Measurements from ENCODE around the gene GPT2.
"Not testable (repeated sequence)": the region's sequence is repeated elsewhere in the genome, so short reads cannot be mapped to it uniquely, and the experiment has no call there.

Gene GPT2

DNA sequence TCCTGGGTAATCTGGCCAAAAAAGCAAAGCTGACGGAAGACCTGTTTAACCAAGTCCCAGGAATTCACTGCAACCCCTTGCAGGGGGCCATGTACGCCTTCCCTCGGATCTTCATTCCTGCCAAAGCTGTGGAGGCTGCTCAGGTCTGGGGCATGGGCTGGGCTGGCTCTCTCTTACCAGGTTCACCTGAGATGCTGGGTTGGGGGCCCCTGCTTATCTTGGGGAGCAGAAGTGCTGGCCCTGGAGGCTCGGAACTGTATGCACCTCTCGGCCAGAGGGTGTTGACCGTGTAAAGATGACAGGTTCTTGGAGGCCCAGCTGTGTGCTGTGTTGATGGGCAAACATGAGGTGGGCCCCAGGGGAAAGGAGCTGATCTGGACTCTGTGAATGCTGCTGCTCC, 40.2 kb downstream of the GPT2 start:
- DNase-seq: no peak

DNA sequence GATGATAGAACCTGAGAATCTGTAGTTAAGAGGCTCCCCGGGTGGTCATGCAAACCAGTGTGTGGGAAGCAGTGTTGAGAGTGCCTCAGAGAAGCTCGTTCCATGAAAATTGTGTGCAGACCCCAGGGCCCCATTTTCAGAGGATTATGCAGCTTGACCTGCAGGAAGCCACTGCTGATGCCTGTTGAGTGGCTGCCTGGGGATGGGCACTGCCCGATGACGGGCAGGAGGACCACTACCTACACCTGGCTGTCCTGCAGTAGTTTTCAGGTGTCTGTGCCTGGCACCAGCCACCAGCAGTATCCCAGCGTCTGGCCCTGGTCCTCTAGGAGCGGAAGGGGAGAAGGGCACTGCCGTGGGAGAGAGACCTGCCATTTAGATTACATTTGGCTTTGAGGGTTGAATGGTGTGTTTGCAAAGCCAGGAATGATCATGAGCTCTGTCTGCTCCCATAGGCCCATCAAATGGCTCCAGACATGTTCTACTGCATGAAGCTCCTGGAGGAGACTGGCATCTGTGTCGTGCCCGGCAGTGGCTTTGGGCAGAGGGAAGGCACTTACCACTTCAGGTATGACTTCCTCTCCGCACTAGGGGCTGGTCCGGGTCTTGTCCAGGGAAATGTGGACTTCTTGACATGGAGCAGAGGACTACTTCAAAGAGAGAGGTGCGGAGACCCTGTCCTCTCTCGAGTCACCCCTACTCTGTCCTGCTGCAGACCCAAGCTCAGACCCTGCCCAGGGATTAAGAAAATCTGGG, 42.5 kb downstream of the GPT2 start:
- no peak for DNase-seq

DNA sequence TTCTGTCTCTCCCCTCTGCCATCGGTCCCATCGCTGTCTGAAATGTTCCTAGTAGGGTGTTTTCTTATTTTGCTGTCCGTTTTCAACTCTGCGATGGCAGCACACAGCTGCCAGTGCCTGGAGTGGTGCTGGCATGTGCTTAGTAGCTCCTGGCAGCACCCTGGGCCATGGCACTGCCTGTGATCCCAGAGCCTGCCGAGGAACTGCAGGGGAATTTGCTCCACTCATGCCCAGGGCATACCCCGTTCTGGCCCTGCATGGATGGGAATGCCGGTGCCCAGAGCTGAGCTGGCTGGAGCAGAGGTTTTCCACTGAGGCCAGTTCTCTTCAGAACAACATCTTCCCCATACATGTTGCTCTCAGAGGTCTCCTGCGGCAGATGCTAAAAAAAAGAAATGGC, 43.1 kb downstream of the GPT2 start:
- no peak for DNase-seq

DNA sequence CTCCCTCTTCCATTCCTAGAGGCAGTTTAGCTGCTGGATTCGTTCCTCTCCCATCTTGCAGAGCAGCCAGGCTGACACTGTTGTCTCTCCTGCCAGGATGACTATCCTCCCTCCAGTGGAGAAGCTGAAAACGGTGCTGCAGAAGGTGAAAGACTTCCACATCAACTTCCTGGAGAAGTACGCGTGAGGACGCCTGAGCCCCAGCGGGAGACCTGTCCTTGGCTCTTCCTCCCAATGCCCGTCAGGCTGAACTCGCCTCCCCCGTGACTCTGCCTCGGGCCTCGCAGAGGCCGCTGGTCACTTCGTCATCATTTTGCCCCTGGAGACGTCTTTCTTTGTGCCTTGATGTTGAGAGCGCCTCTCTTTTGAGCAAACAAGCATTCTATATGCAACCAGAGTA, 44.6 kb downstream of the GPT2 start:
- no peak for DNase-seq

DNA sequence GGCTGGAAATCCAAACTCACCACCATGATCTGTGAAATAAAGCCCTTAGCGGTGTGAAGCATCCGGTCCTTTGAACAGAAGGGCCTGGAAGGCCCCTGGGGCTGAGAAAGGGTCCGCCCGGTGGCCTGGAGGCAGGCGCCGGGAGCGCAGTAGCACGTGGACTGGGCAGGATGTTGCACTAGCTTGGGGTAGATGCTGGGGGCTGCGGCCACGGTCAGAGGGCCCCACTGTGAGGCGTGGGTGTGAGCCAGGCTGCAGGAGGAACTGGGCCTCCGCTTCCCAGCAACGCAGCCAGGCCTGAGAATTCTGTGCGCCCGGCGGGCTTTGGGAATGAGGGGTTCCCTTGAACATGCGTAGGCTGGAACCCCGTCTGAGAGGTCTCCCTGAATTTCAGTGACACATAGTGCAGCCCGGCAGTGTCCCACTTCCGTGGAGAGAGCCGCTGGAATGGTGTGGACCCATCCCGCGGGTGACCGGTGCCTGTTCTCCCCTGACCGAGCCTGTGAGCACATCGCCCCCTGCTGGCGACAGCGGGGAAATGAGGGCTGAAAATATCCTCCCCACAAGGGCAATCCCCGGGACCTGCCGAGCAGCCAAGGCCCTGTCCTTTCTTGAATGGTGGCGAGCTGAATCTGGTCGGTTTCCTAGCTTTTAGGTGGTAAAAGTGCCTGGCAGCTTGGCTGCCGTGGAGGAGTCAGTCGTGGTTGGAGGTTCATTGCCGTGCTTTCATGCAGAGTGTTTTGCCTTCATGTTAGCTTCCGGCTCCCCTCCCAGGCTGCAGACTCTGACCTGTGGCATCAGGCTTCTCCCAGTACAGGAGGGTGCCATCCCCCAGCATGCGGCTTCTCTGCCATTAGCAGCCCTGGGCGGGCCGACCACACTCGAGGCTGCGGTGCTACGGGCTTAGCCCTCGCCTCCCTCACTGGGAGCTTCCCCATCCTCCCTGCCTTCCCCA, 45.5 kb downstream of the GPT2 start:
- peak; percentile 12 to 61 (median 34) for DNase-seq

DNA sequence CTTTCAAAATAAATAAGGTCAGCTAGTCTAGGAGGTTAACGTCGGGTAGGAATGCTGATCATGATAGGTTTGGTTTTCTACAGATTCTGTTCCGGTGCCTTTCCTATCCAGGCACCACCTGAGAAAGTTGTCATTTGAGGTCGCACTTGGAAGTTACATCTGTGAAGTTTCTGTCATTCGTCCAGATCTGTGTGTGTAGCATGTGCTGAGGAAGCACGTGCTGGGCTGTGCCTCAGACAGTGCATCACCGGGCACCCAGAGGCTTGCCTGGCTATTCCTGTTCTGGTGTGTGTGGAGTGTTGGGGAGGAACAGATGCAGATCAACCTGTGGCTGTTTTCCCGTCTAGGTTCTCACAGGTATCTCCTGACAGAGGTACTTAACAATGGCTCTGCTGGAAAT, 46.7 kb downstream of the GPT2 start:
- DNase-seq: no peak

DNA sequence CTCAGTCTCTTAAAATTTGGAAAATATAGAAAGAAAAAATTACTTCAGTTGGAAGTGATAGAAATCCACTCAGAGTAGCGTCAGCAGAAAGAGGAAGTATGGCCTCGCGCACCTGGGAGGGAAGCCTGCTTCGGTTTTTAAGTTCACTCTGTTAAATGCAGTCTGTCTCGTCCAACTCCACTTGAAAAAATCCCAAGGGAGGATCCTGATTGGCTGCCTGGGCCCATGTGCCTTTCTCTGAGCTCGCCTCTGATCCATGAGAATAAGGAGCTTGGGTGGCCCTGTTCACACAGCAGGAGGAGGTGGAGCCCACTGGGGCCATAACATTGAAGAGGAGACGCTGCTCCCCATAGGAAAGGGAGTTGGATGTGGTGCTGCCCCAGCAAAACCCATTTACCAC, 48.6 kb downstream of the GPT2 start:
- no peak for DNase-seq

DNA sequence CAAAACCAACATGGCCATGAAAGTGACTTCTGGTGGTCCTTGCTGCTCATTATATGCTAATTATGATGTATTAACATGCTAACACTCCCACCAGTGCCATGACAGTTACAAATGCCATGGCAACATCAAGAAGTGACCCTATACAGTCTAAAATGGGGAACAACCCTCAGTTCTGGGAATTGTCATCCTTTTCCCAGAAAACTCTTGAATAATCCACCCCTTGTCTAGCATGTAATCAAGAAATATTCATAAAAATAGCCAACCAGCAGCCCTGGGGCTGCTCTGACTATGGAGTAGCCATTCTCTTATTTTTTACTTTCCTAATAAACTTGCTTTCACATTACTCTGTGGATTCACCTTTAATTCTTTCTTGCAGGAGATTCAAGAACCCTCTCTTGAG, 53.4 kb downstream of the GPT2 start:
- DNase-seq: no peak

DNA sequence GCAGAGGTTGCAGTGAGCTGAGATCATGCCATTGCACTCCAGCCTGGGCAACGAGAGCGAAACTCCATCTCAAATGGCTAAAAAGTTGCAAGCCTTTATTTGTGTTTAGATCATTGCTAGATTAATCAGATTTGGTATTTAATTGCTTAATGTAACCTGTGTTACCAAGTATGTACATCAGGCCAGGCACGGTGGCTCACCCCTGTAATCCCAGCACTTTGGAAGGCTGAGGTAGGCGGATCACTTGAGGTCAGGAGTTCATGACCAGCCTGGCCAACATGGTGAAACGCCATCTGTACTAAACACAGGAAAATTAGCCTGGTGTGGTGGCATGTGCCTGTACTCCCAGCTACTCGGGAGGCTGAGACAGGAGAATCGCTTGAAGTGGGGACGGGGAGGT, 60.6 kb downstream of the GPT2 start:
- not testable (repeated sequence) for DNase-seq

DNA sequence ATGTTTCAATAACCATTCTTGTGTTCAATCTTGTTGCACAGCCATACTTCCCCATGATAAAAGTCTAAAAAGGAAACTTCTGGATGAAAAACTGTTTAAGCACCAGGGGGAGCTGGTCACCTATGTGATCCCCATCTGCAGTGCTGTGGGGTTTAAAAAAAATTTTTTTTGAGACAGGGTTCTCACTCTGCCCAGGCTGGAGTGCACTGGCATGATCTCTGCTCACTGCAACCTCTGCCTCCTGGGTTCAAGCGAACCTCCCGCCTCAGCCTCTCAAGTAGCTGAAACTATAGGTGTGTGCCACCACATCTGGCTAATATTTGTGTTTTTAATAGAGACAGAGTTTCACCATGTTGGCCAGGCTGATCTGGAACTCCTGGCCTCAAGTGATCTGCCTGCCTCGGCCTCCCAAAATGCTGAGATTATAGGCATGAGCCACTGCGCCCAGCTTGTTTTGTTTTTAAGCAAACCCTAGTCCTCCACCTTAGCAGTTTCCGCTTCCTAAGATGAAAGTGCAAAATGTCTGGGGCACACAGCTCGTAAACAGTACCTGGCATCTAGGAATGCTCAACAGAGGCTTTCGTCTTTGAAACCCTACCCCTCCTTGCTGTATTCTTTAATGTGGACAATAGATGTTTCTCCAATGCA, 63.9 kb downstream of the GPT2 start:
- DNase-seq: peak in 1 of 4 experiments; percentile 2

DNA sequence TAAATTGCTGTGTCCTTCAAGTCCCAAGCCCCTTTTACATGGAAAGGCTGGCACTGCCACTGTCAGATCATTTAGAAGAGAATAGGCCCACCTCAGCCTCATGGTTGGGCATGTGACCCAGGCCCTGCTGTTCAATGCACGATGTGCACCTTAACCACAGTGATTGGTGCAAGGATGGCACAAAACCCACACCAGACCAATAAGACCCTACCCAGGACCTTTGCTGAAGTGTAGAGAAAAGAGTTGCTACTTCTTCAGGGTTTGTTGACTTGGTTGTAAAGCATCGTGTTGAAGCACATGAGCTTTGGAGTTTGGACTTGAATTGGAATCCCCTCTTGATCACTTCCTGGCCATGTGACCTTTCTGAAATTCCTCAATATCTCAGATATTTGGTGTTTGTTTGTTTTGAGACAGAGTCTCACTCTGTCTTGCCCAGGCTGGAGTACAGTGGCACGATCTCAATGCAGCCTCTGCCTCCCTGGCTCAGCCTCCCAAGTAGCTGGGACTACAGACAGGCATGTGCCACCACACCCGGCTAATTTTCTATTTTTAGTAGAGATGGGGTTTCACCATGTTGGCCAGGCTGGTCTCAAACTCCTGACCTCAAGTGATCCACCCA, 64.5 kb downstream of the GPT2 start:
- DNase-seq: no peak

DNA sequence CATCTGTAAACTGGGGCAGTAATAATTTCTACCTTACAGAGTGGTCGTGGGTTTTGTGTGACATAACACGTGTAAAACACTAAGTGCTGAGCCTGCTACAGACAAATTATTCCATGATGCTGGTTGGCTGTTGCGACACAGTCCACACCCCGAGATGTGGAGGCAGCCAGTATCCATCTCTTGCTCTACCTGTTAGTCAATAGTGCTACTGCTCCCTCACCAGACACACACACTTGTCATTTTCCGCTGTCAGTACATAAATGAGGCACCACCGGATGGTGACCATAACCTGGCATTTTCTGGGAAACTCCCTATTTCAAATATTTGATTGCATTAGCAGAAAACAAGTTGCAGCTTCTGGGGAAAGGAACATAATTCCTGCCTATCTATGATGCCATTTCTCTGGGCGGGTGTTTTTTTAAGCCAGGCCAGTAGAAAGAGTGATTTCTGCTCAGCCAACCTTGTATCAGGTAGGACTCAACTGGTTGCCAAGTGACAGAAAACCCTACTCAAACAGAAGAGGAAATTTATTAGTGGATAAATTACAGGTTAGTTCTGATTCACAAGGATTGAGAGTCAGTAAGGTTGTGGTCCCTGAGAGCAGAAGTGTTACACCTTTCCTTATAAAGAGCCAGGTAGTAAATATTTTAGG, 65.2 kb downstream of the GPT2 start:
- peak in 1 of 4 experiments; percentile 2 for DNase-seq

DNA sequence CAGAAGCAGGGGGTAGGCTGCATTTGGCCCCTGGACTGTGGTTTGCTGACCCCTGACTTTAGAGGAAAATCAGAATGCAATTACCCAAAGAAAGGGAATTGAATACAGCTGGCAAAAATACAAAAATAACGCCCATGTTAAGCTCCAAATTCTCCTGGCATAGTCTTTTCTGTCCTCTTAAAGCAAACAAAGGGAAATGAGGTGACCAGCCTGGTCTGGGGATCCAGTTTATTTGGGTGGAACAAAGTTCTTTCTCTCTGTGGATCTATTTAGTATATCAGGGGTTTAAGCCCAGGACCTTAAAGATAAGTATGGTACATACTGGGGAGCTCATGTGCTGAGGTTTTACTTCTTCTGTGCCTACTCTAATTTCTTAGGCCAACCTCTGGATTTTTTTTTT, 65.8 kb downstream of the GPT2 start:
- no peak for DNase-seq

DNA sequence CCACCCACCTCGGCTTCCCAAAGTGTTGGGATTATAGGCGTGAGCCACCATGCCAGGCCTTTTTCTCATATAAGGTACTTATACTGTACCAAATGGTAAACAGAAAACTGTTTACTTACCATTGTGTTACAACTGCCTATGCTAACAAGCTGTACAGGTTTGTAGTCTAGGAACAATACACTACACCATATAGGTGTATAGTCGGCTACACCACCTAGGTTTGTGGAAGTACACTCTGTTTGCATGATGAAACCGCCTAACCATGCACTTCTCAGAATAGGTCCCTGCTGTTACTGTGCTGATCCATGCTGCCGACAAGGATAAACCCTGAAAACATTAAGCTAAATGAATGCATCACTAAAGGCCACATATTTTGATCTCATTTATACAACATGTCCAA, 70.4 kb downstream of the GPT2 start:
- DNase-seq: no peak

DNA sequence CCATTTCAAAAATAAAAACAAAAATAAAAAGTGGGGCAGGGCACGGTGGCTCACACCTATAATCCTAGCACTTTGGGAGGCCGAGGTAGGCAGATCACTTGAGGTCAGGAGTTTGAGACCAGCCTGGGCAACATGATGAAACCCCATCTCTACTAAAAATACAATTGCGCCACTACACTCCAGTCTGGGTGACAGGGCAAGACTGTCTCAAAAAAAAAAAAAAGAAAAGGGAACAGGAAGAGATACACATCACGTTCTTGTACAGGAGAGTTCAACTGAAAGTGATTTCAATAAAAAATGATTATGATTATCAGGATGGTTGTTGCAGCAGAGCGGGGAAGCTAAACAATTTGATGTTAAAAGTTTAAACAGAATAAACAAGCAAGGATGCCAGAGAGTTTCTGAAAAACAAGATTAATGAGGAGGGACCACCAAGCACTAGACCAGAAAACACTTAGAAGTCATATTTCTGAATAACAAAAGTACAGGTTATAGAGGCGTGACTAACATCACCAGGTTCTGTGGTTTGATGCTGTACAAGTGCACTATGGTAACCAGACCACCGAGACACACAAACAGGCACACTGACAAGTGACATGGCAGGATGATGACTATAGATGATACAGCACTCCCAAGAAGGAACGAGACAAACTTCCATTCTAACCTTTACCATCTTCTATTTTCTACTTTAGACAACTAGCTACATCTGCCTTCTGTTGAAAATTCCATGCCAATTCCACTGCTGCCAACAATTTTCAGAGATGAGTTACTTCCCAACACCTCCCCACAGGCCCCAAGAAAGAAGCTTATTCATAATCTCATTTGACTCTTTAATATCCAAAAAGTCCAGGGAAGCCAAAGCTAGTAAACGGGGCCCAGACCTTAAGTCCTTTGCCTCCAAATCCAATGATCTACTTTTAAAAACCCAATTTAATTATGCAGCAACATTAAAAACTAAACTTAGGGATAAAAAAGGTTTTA, 77.5 kb downstream of the GPT2 start:
- peak in 1 of 4 experiments; percentile 1 for DNase-seq

DNA sequence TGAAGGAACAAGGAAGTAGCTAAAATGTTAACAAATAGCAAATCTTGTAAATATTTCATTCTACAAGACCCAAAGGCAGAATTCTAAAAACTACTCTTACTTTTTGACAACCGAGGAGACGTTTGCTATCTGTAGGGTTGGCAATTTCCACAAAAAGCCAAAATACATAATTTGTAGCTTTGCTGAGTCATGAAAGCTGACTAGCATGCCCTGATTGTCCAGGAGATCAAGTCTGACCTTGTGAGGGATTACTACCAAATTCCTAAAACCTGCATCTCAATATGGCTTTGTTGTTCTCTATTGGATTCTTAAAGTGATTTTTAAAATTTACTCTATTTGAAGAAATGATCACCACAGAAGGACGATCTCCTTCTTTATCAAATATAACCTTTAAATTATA, 78.5 kb downstream of the GPT2 start:
- DNase-seq: no peak

DNA sequence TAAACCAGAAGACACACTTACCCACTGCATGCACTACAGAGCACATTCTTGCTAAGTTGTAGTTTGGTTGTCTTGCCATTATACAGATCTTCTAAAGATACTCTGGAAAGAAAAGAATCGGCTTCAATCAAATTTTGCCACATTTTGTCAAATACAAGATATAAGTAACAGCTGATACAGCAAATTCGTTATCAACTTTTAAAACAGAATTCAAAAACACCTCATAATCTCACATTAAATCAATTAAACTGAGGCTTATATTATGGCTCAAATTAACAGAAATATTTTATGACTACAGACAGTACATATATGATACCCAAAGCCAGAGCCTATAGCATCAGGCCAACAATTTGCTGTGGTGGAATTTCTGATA, 83.9 kb downstream of the GPT2 start:
- DNase-seq: no peak

DNA sequence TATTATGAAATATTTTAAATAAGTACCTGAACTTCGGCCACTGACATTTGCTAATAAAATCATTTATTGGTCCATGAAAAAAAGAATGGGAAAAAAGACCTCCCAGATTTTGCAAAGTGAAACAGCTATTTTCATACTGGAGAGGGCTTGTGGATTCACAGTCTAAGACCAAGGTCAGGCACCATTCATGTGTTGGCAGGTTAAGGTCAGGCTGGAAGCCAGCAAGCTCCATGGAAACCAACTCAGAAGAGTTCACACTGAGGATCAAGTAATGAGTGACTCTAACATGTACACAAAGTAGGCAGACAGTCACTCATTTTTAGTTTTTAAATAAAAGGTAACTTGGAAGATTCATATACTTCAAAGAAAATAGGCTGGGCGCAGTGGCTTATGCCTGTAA, 85.9 kb downstream of the GPT2 start:
- DNase-seq: no peak

DNA sequence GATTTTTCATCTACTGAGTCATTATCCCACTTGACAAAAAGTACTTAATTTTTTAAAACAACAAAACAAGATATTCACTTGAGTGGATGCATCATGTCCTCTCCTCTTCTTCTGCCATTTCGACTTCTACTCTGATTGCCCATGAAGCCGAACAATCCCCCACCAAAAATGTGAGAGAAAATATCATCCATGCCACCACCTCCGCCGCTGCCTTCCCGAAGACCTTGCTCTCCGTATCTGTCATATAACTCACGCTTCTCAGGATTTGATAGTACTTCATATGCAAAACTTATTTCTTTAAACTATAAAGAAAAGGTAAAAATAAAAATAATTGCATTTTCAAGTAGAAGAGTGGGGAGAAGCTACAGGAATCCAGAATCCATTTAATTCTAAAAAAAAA, 87.1 kb downstream of the GPT2 start:
- no peak for DNase-seq

DNA sequence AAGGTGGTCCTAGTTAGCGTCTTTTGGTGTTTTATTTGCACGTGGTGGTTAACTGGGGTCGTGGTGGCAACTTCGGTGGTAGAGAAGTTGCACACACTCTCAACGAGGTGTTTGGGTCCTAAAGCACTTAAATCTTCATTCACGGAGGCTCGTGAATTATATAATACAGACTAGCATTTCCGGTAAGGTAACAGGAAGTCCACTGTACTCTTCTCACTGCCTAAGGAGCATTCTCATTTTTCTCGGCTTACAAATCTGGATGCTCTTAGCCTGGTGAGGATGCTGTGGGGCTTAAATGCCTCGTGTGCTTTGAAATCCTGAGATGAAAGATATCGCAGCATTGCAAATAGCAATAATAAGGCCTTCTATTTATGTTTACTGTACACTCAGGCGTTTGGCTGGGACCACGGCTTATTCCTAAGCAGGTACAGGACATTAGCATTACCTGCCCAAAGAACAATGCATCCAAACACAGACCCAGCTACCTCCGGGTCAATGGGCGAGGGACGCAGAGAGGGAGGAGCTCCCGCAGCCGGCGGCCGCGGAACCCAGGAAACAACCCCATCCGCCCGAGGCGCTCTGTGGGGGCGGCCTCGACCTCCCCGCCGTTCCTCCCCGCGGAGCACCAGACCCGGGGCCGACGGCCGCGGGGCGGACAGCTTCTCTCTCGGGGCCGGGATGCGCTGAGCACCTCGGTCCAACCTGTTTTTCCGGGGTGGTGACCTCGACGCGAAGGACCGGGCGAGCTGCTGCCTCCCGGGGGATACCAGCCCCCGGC, 88.5 kb downstream of the GPT2 start:
- DNase-seq: peak in 3 of 4 experiments; percentile 8 to 19 (median 12)
